K562 (cell line): Measurements from ENCODE around the gene RNF151. TPM values are rescaled to one million over a fixed set of nuclear protein-coding genes. Genes with fewer than 3 reads are reported as not detected.

Source experiments
- CBX1 ChIP-seq: sonication (generic); IDR thresholded peaks from 2 replicates; pipeline ENCODE4 v1.6.1; 2016; ENCODE audit warnings: antibody characterized with exemption, low read depth, mild to moderate bottlenecking
- ELF2 ChIP-seq: fragments of 250-450 bp; sonication (Bioruptor Pico); IDR thresholded peaks from 2 replicates; pipeline ENCODE4 v1.5.0; 2021; ENCODE audit warnings: mild to moderate bottlenecking
- ETV6 ChIP-seq, 3 experiments: fragments of 150-350 bp in 1 of 3; sonication (generic) in 1 of 3; formaldehyde crosslinking in 1 of 3; IDR thresholded peaks; 2 replicates each; pipeline versions ENCODE4 v1.6.1 to v1.8.0; 2014 to 2022; ENCODE audit warnings: borderline replicate concordance in 2 of 3, low read depth in 2 of 3, antibody characterized with exemption in 1 of 3, low read length in 1 of 3, mild to moderate bottlenecking in 1 of 3, missing genetic modification reagents in 1 of 3
- FOSL1 ChIP-seq: fragments of 200-800 bp; sonication (Bioruptor generic); conservative IDR thresholded peaks from 2 replicates; pipeline ENCODE4 v1.6.1; 2016; ENCODE audit warnings: missing genetic modification characterization, missing compliant biosample characterization
- FOXJ3 ChIP-seq: sonication (generic); formaldehyde crosslinking; IDR thresholded peaks from 2 replicates; pipeline ENCODE4 v1.4.0; 2020; ENCODE audit warnings: mild to moderate bottlenecking, missing genetic modification reagents
- NFATC3 ChIP-seq: fragments of 450-650 bp; IDR thresholded peaks from 2 replicates; pipeline ENCODE4 v1.6.1; 2017; ENCODE audit warnings: mild to moderate bottlenecking
- RBM15 ChIP-seq: fragments of 200-400 bp; formaldehyde crosslinking; IDR thresholded peaks from 2 replicates; pipeline ENCODE4 v1.6.1; 2018; ENCODE audit warnings: mild to moderate bottlenecking, low read length, moderate library complexity; ENCODE audit not compliant: insufficient read depth
- XRCC3 ChIP-seq: fragments of 450-650 bp; IDR thresholded peaks from 2 replicates; pipeline ENCODE4 v1.6.1; 2017; ENCODE audit warnings: mild to moderate bottlenecking, moderate library complexity
- ZEB2 ChIP-seq: fragments of 450-650 bp; IDR thresholded peaks from 2 replicates; pipeline ENCODE4 v1.6.1; 2016
- ZNF583 ChIP-seq: fragments of 250-450 bp; sonication (Bioruptor Pico); IDR thresholded peaks from 2 replicates; pipeline ENCODE4 v1.4.0; 2020
- ZNF696 ChIP-seq: fragments of 250-450 bp; sonication (Bioruptor Pico); conservative IDR thresholded peaks from 2 replicates; pipeline ENCODE4 v1.4.0; 2020; ENCODE audit warnings: mild to moderate bottlenecking, moderate library complexity
- ZNF717 ChIP-seq: fragments of 250-450 bp; sonication (Bioruptor Pico); IDR thresholded peaks from 2 replicates; pipeline ENCODE4 v1.5.0; 2021
- polyA plus RNA-seq, 8 experiments: library from polyadenylated mRNA; depleted of rRNA in 4 of 8; stranded (reverse) in 5 of 8; unstranded in 3 of 8; fragments of >200 nt; fragmentation: Nextera tagmentation in 2 of 8; fragmentation: Illumina TruSeq in 1 of 8; extraction: Ambion mirVana in 2 of 8; extraction: Trizol in 1 of 8; gene quantifications; 2 replicates each; pipeline versions ENCODE4 v1.2.1 to v1.2.3, GENCODE V29; 2011 to 2014; ENCODE audit warnings: inconsistent platforms in 1 of 8, missing spikeins in 1 of 8
- total RNA-seq, 7 experiments: library from RNA; depleted of rRNA in 6 of 7; stranded (reverse); fragments of >200 nt in 6 of 7; fragmentation: Illumina TruSeq in 2 of 7; extraction: Trizol in 2 of 7; gene quantifications; 2 replicates each; pipeline versions ENCODE4 v1.2.1 to v1.2.3, GENCODE V29; 2011 to 2021; ENCODE audit warnings: low replicate concordance in 1 of 7
- TF ChIP-seq, protein P1 (sequence below): conservative IDR thresholded peaks from 2 replicates; pipeline ENCODE4 v1.6.1; 2011; ENCODE audit warnings: low read depth, mild to moderate bottlenecking, low read length; ENCODE audit not compliant: control insufficient read depth
- TF ChIP-seq, protein P2 (sequence below): fragments of 450-650 bp; IDR thresholded peaks from 2 replicates; pipeline ENCODE4 v1.6.1; 2018; ENCODE audit warnings: mild to moderate bottlenecking, low read depth; ENCODE audit not compliant: partially characterized antibody
- TF ChIP-seq, protein P3 (sequence below), 2 experiments: fragments of 450-650 bp; IDR thresholded peaks; 2 replicates each; pipeline ENCODE4 v1.6.1; 2016; ENCODE audit warnings: mild to moderate bottlenecking in 2 of 2, borderline replicate concordance in 1 of 2, low read depth in 1 of 2, moderate library complexity in 1 of 2

The RNF151 gene
- total and polyA plus RNA-seq, 9 of the 15 experiments (the other 6 are each of a cell fraction or from before 2014, with no cell fraction given), result not detected

DNA sequence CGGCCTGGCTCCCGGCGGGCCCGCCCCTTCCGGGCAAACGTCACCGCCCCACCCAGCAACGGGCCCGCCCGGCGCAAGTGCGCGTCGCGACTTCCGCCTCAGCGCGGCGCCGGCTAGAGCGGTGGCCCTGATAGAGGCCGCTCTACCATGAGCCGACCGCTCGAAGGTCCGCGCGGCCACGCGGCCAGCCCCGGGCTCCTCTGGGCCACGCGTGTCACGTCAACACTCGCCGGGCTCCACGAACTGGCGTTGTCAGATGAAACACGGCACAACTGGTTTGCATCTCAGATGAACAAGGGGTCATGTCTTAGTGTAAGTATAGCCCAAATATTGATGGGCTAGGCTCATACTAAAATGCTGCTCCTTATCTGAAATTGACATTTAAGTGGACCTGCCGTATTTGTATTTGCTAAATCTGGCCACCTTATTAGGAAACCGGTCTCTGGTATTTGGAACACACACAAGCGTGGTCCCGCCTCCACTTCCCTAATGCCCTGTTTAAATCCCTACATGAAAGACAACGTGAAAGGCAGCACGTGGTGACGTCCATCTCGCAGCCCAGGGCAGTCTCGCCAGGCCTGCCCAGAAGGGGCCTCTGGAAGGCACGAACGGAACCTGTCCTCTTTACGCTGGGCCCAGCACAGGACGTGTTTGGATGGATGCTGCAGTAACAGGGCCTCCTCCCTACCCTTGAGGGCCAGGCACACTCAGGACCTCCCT lies 43.3 kb downstream of the RNF151 start, which contains the start of gene ZNF598 (continued):
- TF ChIP-seq, protein P1, sequence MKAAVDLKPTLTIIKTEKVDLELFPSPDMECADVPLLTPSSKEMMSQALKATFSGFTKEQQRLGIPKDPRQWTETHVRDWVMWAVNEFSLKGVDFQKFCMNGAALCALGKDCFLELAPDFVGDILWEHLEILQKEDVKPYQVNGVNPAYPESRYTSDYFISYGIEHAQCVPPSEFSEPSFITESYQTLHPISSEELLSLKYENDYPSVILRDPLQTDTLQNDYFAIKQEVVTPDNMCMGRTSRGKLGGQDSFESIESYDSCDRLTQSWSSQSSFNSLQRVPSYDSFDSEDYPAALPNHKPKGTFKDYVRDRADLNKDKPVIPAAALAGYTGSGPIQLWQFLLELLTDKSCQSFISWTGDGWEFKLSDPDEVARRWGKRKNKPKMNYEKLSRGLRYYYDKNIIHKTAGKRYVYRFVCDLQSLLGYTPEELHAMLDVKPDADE, result 0 out of 2 replicates have a peak, but pooled peaks have one; percentile 50
- TF ChIP-seq FOXJ3, result no peak
- TF ChIP-seq NFATC3, result no peak
- no peak for TF ChIP-seq ZNF717 (CRISPR knock-in tag)
- no peak for TF ChIP-seq XRCC3
- TF ChIP-seq ZNF583 (CRISPR knock-in tag), result no peak; the same call in 1 of the 2 replicates
- peak; percentile 83 for TF ChIP-seq ELF2
- TF ChIP-seq, protein P2, sequence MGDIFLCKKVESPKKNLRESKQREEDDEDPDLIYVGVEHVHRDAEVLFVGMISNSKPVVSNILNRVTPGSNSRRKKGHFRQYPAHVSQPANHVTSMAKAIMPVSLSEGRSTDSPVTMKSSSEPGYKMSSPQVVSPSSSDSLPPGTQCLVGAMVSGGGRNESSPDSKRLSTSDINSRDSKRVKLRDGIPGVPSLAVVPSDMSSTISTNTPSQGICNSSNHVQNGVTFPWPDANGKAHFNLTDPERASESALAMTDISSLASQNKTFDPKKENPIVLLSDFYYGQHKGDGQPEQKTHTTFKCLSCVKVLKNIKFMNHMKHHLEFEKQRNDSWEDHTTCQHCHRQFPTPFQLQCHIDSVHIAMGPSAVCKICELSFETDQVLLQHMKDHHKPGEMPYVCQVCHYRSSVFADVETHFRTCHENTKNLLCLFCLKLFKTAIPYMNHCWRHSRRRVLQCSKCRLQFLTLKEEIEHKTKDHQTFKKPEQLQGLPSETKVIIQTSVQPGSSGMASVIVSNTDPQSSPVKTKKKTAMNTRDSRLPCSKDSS, result no peak
- no peak for TF ChIP-seq RBM15
- TF ChIP-seq CBX1, result no peak
- TF ChIP-seq ETV6 (IDR thresholded peaks at IDR 0.05; ENCODE audit: borderline replicate concordance in 1 of 2, low read depth in 2 of 2, low read length in 1 of 2), result no peak
- no peak; the same call in 1 of the 2 replicates for TF ChIP-seq ETV6 (CRISPR knock-in tag; IDR thresholded peaks at IDR 0.05; ENCODE audit: borderline replicate concordance)
- no peak; the same call in 1 of the 2 replicates for TF ChIP-seq FOSL1 (tag)
- TF ChIP-seq ZEB2, result peak; percentile 10; the same call in 1 of the 2 replicates
- TF ChIP-seq, protein P3, sequence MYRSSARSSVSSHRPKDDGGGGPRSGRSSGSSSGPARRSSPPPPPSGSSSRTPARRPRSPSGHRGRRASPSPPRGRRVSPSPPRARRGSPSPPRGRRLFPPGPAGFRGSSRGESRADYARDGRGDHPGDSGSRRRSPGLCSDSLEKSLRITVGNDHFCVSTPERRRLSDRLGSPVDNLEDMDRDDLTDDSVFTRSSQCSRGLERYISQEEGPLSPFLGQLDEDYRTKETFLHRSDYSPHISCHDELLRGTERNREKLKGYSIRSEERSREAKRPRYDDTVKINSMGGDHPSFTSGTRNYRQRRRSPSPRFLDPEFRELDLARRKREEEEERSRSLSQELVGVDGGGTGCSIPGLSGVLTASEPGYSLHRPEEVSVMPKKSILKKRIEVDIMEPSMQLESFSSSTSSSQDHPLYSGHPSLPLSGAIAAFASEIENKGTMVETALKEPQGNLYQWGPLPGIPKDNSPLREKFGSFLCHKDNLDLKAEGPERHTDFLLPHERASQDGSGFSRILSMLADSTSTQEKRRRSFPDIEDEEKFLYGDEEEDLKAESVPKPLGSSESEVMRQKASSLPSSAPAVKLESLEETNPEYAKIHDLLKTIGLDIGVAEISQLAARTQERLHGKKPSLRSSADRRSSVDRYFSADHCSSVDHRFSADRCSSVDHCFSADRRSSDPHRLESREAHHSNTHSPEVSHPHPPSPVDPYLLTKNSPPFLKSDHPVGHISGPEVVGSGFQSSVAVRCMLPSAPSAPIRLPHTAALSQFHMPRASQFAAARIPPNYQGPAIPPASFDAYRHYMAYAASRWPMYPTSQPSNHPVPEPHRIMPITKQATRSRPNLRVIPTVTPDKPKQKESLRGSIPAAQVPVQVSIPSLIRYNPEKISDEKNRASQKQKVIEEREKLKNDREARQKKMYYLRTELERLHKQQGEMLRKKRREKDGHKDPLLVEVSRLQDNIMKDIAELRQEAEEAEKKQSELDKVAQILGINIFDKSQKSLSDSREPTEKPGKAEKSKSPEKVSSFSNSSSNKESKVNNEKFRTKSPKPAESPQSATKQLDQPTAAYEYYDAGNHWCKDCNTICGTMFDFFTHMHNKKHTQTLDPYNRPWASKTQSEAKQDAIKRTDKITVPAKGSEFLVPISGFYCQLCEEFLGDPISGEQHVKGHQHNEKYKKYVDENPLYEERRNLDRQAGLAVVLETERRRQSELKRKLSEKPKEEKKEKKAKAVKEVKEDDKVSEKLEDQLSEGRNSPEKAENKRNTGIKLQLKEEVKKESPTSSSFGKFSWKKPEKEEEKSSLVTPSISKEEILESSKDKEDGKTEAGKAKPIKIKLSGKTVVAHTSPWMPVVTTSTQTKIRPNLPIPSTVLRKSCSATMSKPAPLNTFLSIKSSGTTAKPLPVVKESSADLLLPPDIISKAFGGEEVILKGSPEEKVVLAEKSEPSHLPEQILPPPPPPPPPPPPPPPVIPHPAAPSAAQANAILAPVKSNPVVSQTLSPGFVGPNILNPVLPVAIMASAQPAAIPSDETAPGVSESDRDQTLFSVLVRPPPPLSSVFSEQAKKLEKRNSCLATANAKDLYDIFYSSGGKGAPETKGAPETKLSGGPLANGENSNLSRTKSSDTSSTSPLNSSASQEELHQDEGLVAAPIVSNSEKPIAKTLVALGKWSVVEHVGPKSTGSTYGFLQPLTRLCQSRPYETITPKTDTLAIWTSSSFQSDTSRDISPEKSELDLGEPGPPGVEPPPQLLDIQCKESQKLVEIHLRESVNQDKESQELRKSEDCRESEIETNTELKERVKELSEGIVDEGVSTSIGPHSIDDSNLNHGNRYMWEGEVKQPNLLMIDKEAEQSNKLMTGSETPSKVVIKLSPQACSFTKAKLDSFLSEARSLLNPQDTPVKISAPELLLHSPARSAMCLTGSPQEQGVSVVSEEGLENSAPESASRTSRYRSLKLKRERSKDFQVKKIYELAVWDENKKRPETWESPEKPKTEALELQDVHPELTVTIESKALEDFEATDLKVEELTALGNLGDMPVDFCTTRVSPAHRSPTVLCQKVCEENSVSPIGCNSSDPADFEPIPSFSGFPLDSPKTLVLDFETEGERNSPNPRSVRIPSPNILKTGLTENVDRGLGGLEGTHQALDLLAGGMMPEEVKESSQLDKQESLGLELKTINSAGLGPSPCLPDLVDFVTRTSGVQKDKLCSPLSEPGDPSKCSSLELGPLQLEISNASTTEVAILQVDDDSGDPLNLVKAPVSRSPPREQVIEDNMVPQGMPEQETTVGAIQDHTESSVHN (IDR thresholded peaks at IDR 0.05; ENCODE audit: borderline replicate concordance in 1 of 2, low read depth in 1 of 2), result 0 out of 4 replicates have a peak, but pooled peaks of 1 of the 2 experiments have one; percentile 28
- no peak for TF ChIP-seq ZNF696 (CRISPR knock-in tag)
